Naive thymus-derived CD4-positive, alpha-beta T cell (primary cell): ENCODE data around the gene ANKRD33. TPM values are rescaled to one million over a fixed set of nuclear protein-coding genes. Genes with fewer than 3 reads are reported as not detected.

Experiments used
- ATAC-seq: fragments of 150-1000 bp; cut with Tn5 transposase; 2 replicates; pipeline ENCODE4 v1.10.0; 2021; ENCODE audit warnings: mild to moderate bottlenecking, moderate library complexity
- CTCF ChIA-PET: fragments of 350-600 bp; sonication (Branson Sonifier 250); formaldehyde crosslinking; loops from one replicate; lab custom pipeline; 2021; ENCODE audit warnings: antibody characterized with exemption; lab: Charles Lee
- POLR2A ChIA-PET: fragments of 350-600 bp; sonication (Branson Sonifier 250); formaldehyde crosslinking; loops from one replicate; lab custom pipeline; 2021; ENCODE audit warnings: antibody characterized with exemption, inconsistent platforms; lab: Charles Lee
- DNase-seq, 9 donors: peaks; one replicate each; pipeline versions ENCODE4 v3.0.0 to v3.0.0-alpha.2; 2020 to 2022; ENCODE audit warnings: mixed read lengths in 1 of 9
- H3K27ac ChIP-seq: one replicate; pipeline ENCODE4 v1.7.0; 2013; ENCODE audit warnings: mild to moderate bottlenecking, low read depth, low read length, moderate library complexity
- H3K27me3 ChIP-seq, 2 donors: one replicate each; pipeline ENCODE4 v1.7.0; 2013; ENCODE audit warnings: low read length in 2 of 2, mild to moderate bottlenecking in 2 of 2, moderate library complexity in 2 of 2; ENCODE audit not compliant: control insufficient read depth in 2 of 2, insufficient read depth in 2 of 2
- H3K36me3 ChIP-seq, 3 experiments: 1 replicate in 2 of 3; 2 replicates in 1 of 3; pipeline ENCODE4 v1.7.0; 2013; ENCODE audit warnings: low read length in 3 of 3, mild to moderate bottlenecking in 3 of 3, moderate library complexity in 1 of 3; ENCODE audit not compliant: insufficient read depth in 3 of 3, control insufficient read depth in 2 of 3
- H3K4me1 ChIP-seq, 2 donors: one replicate each; pipeline ENCODE4 v1.7.0; 2013; ENCODE audit warnings: low read length in 2 of 2, mild to moderate bottlenecking in 2 of 2, moderate library complexity in 1 of 2; ENCODE audit not compliant: control insufficient read depth in 2 of 2, insufficient read depth in 2 of 2
- H3K4me3 ChIP-seq: 2 replicates; pipeline ENCODE4 v1.7.0; 2013; ENCODE audit warnings: mild to moderate bottlenecking, low read length
- H3K9me3 ChIP-seq, 3 experiments: 1 replicate in 2 of 3; 2 replicates in 1 of 3; pipeline ENCODE4 v1.7.0; 2013; ENCODE audit warnings: low read length in 3 of 3; ENCODE audit not compliant: control insufficient read depth in 2 of 3
- H3K27ac Mint-ChIP-seq, 9 donors: one replicate each; pipeline ENCODE4 v1.8.0; 2020 to 2022; ENCODE audit warnings: mixed read lengths in 9 of 9, mild to moderate bottlenecking in 8 of 9, moderate library complexity in 5 of 9, inconsistent platforms in 2 of 9
- H3K27me3 Mint-ChIP-seq, 5 donors: one replicate each; pipeline ENCODE4 v1.8.0; 2021 to 2022; ENCODE audit warnings: mixed read lengths in 5 of 5, mild to moderate bottlenecking in 1 of 5
- H3K36me3 Mint-ChIP-seq, 5 donors: one replicate each; pipeline ENCODE4 v1.8.0; 2020 to 2022; ENCODE audit warnings: mixed read lengths in 5 of 5, mild to moderate bottlenecking in 3 of 5, inconsistent platforms in 1 of 5
- H3K4me1 Mint-ChIP-seq, 7 donors: one replicate each; pipeline ENCODE4 v1.8.0; 2020 to 2022; ENCODE audit warnings: mixed read lengths in 7 of 7, mild to moderate bottlenecking in 3 of 7, inconsistent platforms in 1 of 7
- H3K4me3 Mint-ChIP-seq, 10 donors: one replicate each; pipeline ENCODE4 v1.8.0; 2020 to 2022; ENCODE audit warnings: mild to moderate bottlenecking in 10 of 10, mixed read lengths in 10 of 10, moderate library complexity in 6 of 10, inconsistent platforms in 2 of 10
- H3K9me3 Mint-ChIP-seq, 11 donors: one replicate each; pipeline ENCODE4 v1.8.0; 2020 to 2022; ENCODE audit warnings: mixed read lengths in 11 of 11, mild to moderate bottlenecking in 4 of 11, inconsistent platforms in 1 of 11, moderate library complexity in 1 of 11
- intact Hi-C, 2 donors: fragments of 100-400 bp; cut with micrococcal nuclease; formaldehyde crosslinking; loops; one replicate each; pipeline ENCODE4 v1.15.1; 2023
- polyA plus RNA-seq, 2 donors: library from polyadenylated mRNA; unstranded; fragments of 300-500 nt; fragmentation: Illumina TruSeq; gene quantifications; one replicate each; pipeline ENCODE4 v1.2.3, GENCODE V29; 2021
- total RNA-seq, 6 experiments: library from RNA in 5 of 6; stranded (reverse) in 5 of 6; gene quantifications; 1 replicate in 5 of 6; 2 replicates in 1 of 6; pipeline ENCODE4 v1.2.3 and lab custom pipeline; 2021 to 2026

Gene ANKRD33
- total and polyA plus RNA-seq, 7 experiments from 2014 or later: not detected

GRCh38 chr12:51908876-51909592 lies 21.1 kb downstream of the ANKRD33 start:
- ChIA-PET CTCF (no interaction called here), POLR2A (no interaction called here)
- intact Hi-C loops: no loop called here
- Histone ChIP-seq H3K9me3 (no peaks in the 10 kb centered on the region), H3K4me1 (no peaks in the 10 kb centered on the region), H3K36me3 (no peaks in the 10 kb centered on the region), H3K27ac (no peak overlapping the region), H3K27me3 (peaks cover 0 to 4% of the 10 kb centered on the region in 2 donors), H3K4me3 (no peak overlapping the region)
- peaks cover 21 to 44% (median 23%) of the 10 kb centered on the region in 5 donors for H3K27me3 Mint-ChIP-seq
- no peaks in the 10 kb centered on the region for H3K36me3 Mint-ChIP-seq
- no peak overlapping the region for H3K4me3 Mint-ChIP-seq
- no peak for DNase-seq
- H3K27ac Mint-ChIP-seq: no peak overlapping the region
- peaks cover 0 to 3% (median 0%) of the 10 kb centered on the region in 11 donors for H3K9me3 Mint-ChIP-seq
- ATAC-seq: no peak
- peaks cover 0 to 11% (median 6%) of the 10 kb centered on the region in 7 donors for H3K4me1 Mint-ChIP-seq

- Histone ChIP-seq H3K4me3 (no peak overlapping the region), H3K4me1 (no peaks in the 10 kb centered on the region), H3K27ac (no peak overlapping the region), H3K9me3 (no peaks in the 10 kb centered on the region), H3K36me3 (no peaks in the 10 kb centered on the region), H3K27me3 (peaks cover 0 to 4% of the 10 kb centered on the region in 2 donors)
- ChIA-PET CTCF (no interaction called here), POLR2A (no interaction called here)
- H3K4me3 Mint-ChIP-seq: no peak overlapping the region
- intact Hi-C loops: no loop called here
- no peak for ATAC-seq
- H3K27me3 Mint-ChIP-seq: peaks cover 21 to 39% (median 23%) of the 10 kb centered on the region in 5 donors
- peaks cover 0 to 11% (median 6%) of the 10 kb centered on the region in 7 donors for H3K4me1 Mint-ChIP-seq
- H3K27ac Mint-ChIP-seq: no peak overlapping the region
- H3K36me3 Mint-ChIP-seq: no peaks in the 10 kb centered on the region
- peaks cover 0 to 3% (median 0%) of the 10 kb centered on the region in 11 donors for H3K9me3 Mint-ChIP-seq
- no peak for DNase-seq
Measured at GRCh38 chr12:51910168-51910567, 22.3 kb downstream of the ANKRD33 start.

GRCh38 chr12:51910691-51911090 lies 22.8 kb downstream of the ANKRD33 start:
- H3K9me3 ChIP-seq: no peaks in the 10 kb centered on the region
- H3K36me3 ChIP-seq: no peaks in the 10 kb centered on the region
- H3K27me3 Mint-ChIP-seq: peaks cover 19 to 36% (median 23%) of the 10 kb centered on the region in 5 donors
- POLR2A ChIA-PET: no interaction called here
- H3K27ac Mint-ChIP-seq: no peak overlapping the region
- H3K27me3 ChIP-seq: peaks cover 0 to 4% of the 10 kb centered on the region in 2 donors
- DNase-seq (no peak), ATAC-seq (no peak)
- peaks cover 0 to 11% (median 6%) of the 10 kb centered on the region in 7 donors for H3K4me1 Mint-ChIP-seq
- H3K36me3 Mint-ChIP-seq: no peaks in the 10 kb centered on the region
- intact Hi-C loops: no loop called here
- H3K9me3 Mint-ChIP-seq: peaks cover 0 to 3% (median 0%) of the 10 kb centered on the region in 11 donors
- CTCF ChIA-PET: no interaction called here
- H3K4me1 ChIP-seq: no peaks in the 10 kb centered on the region
- H3K4me3 Mint-ChIP-seq: no peak overlapping the region
- no peak overlapping the region for H3K27ac ChIP-seq
- no peak overlapping the region for H3K4me3 ChIP-seq

- Histone ChIP-seq H3K4me3 (no peak overlapping the region), H3K27me3 (peaks cover 0 to 4% of the 10 kb centered on the region in 2 donors), H3K4me1 (no peaks in the 10 kb centered on the region), H3K9me3 (no peaks in the 10 kb centered on the region), H3K36me3 (no peaks in the 10 kb centered on the region), H3K27ac (no peak overlapping the region)
- H3K27me3 Mint-ChIP-seq: peaks cover 15 to 32% (median 18%) of the 10 kb centered on the region in 5 donors
- ATAC-seq (no peak), DNase-seq (no peak)
- H3K36me3 Mint-ChIP-seq: no peaks in the 10 kb centered on the region
- intact Hi-C loops: no loop called here
- CTCF ChIA-PET: interaction anchor here (1.2 to 1.6 kb wide), 2 partner anchors 11 to 69 kb away, joined by 3 read pairs; no protein-coding TSS in a partner anchor
- peaks cover 0 to 5% (median 0%) of the 10 kb centered on the region in 11 donors for H3K9me3 Mint-ChIP-seq
- no peak overlapping the region for H3K4me3 Mint-ChIP-seq
- POLR2A ChIA-PET: no interaction called here
- H3K27ac Mint-ChIP-seq: no peak overlapping the region
- H3K4me1 Mint-ChIP-seq: peaks cover 0 to 9% (median 6%) of the 10 kb centered on the region in 7 donors
Measured at GRCh38 chr12:51911307-51911706, 23.4 kb downstream of the ANKRD33 start.

GRCh38 chr12:51911788-51912711 lies 24.1 kb downstream of the ANKRD33 start:
- peak; percentile 42 for ATAC-seq
- Mint-ChIP-seq H3K27ac (no peak overlapping the region), H3K4me3 (no peak overlapping the region), H3K36me3 (no peaks in the 10 kb centered on the region), H3K27me3 (peaks cover 13 to 27% (median 14%) of the 10 kb centered on the region in 5 donors), H3K9me3 (peaks cover 0 to 5% (median 0%) of the 10 kb centered on the region in 11 donors), H3K4me1 (peaks cover 0 to 9% (median 6%) of the 10 kb centered on the region in 7 donors)
- DNase-seq: no peak
- Histone ChIP-seq H3K27me3 (peaks cover 0 to 4% of the 10 kb centered on the region in 2 donors), H3K27ac (no peak overlapping the region), H3K4me1 (no peaks in the 10 kb centered on the region), H3K36me3 (no peaks in the 10 kb centered on the region), H3K9me3 (no peaks in the 10 kb centered on the region), H3K4me3 (no peak overlapping the region)
- ChIA-PET POLR2A (interaction anchor here (0.5 kb wide), 1 partner anchor 14 kb away, joined by 3 read pairs; no protein-coding TSS in a partner anchor), CTCF (interaction anchor here (1.0 to 1.6 kb wide), 3 partner anchors 9 to 69 kb away, joined by 3 read pairs; no protein-coding TSS in a partner anchor)
- intact Hi-C loops: no loop called here
